ENCODE measurements around the gene CHST13. TPM values are rescaled to one million over a fixed set of nuclear protein-coding genes. Genes with fewer than 3 reads are reported as not detected.
"Not testable (repeated sequence)": the region's sequence is repeated elsewhere in the genome, so short reads cannot be mapped to it uniquely, and the experiment has no call there.

The CHST13 gene
- total RNA-seq, 1 experiment from 2014 or later = 0.52 TPM

DNA sequence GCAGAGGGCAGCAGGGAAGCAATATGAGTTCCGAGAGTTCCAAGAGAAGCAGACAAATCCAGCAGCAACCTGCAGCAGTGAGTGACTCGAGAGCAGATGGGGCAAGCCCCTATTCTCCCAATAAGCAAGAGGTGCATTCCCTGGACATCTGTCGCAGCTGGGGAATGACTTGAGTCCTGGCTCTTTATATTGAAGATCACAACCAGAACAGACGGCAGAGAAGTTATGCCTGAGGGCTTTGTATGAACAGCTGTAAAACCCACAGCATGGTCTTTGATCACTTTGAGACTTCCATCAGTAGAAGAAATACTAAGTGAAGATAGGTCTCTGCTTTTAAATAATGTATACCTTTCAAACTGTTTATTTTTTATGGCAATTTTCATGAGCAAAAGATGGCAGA lies 58.4 kb downstream of the CHST13 start:
- no peaks in the 10 kb centered on the region for H3K36me3 ChIP-seq (ENCODE audit: low read depth)
- TF ChIP-seq EZH2 (IDR thresholded peaks at IDR 0.05; ENCODE audit: low read depth) = no peak
- TF ChIP-seq, protein P1, sequence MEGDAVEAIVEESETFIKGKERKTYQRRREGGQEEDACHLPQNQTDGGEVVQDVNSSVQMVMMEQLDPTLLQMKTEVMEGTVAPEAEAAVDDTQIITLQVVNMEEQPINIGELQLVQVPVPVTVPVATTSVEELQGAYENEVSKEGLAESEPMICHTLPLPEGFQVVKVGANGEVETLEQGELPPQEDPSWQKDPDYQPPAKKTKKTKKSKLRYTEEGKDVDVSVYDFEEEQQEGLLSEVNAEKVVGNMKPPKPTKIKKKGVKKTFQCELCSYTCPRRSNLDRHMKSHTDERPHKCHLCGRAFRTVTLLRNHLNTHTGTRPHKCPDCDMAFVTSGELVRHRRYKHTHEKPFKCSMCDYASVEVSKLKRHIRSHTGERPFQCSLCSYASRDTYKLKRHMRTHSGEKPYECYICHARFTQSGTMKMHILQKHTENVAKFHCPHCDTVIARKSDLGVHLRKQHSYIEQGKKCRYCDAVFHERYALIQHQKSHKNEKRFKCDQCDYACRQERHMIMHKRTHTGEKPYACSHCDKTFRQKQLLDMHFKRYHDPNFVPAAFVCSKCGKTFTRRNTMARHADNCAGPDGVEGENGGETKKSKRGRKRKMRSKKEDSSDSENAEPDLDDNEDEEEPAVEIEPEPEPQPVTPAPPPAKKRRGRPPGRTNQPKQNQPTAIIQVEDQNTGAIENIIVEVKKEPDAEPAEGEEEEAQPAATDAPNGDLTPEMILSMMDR (conservative IDR thresholded peaks at IDR 0.05) = no peak
- no peak overlapping the region for H3K27ac ChIP-seq
- no peak for DNase-seq
- BruUV-seq (replicated peaks) = no TSS peak
- no peaks in the 10 kb centered on the region for H3K9me2 ChIP-seq (ENCODE audit: insufficient read depth)
- H3K27me3 ChIP-seq (ENCODE audit: insufficient read depth, low read depth) = peaks cover 38% of the 10 kb centered on the region
- no peaks in the 10 kb centered on the region for H3K79me2 ChIP-seq (ENCODE audit: low read depth)
- H2AFZ ChIP-seq = no peak overlapping the region
- H3F3A ChIP-seq (ENCODE audit: insufficient read depth, low read depth) = no peaks in the 10 kb centered on the region
- ChIA-PET CTCF (interaction anchor here (0.7 kb wide), 1 partner anchor 60 kb away, joined by 3 read pairs; no protein-coding TSS in a partner anchor), POLR2A (ENCODE audit: unreplicated experiment) (no interaction called here)
- H4K20me1 ChIP-seq (ENCODE audit: insufficient read depth) = no peaks in the 10 kb centered on the region
- no peaks in the 10 kb centered on the region for H3K9me3 ChIP-seq (ENCODE audit: insufficient read depth, low read depth)
- H3K4me3 ChIP-seq = no peak overlapping the region
- intact Hi-C loops (cut with micrococcal nuclease; ENCODE audit: unreplicated experiment) = no loop called here
- H3K4me1 ChIP-seq (replicated peaks; ENCODE audit: insufficient read depth) = no peaks in the 10 kb centered on the region
- H3K4me2 ChIP-seq = no peak overlapping the region

GRCh38 chr3:126591515-126591914 lies 67.6 kb downstream of the CHST13 start:
- H3K9me3 ChIP-seq (ENCODE audit: insufficient read depth, low read depth) = peaks cover 28% of the 10 kb centered on the region
- H4K20me1 ChIP-seq (ENCODE audit: insufficient read depth); CTCF ChIA-PET; H3K4me3 ChIP-seq; H2AFZ ChIP-seq; H3K27ac ChIP-seq; H3K4me1 ChIP-seq (replicated peaks; ENCODE audit: insufficient read depth); POLR2A ChIA-PET (ENCODE audit: unreplicated experiment); H3K4me2 ChIP-seq; DNase-seq; H3K27me3 ChIP-seq (ENCODE audit: insufficient read depth, low read depth); intact Hi-C loops (cut with micrococcal nuclease; ENCODE audit: unreplicated experiment); H3F3A ChIP-seq (ENCODE audit: insufficient read depth, low read depth); H3K36me3 ChIP-seq (ENCODE audit: low read depth); BruUV-seq (replicated peaks); H3K9me2 ChIP-seq (ENCODE audit: insufficient read depth); H3K79me2 ChIP-seq (ENCODE audit: low read depth): not testable (repeated sequence)

Other genes with a start within 250 kb of the CHST13 start
- 0.65 and 0.70 TPM in 2 replicates for gene KLF15, start 166.7 kb upstream of the CHST13 start, total RNA-seq (2021)
- not detected in 2 replicates for gene CFAP100, start 129.2 kb upstream of the CHST13 start, total RNA-seq (2021)
- gene ZXDC, start 48.3 kb upstream of the CHST13 start, total RNA-seq (2021) = 52.9 and 55.4 TPM in 2 replicates
- not detected in 2 replicates for gene UROC1, start 6.4 kb upstream of the CHST13 start, total RNA-seq (2021)
- not detected in 2 replicates for gene C3orf22, start 34.8 kb downstream of the CHST13 start, total RNA-seq (2021)
- 22.5 and 27.8 TPM in 2 replicates for gene TXNRD3, start 131.0 kb downstream of the CHST13 start, total RNA-seq (2021)
- 47.7 and 48.2 TPM in 2 replicates for gene CHCHD6, start 180.1 kb downstream of the CHST13 start, total RNA-seq (2021)

Measured in PC-9 (cell line).